ENCODE measurements around the gene PRKAR2B.

GRCh38 chr7:107079212-107079940 lies 34.9 kb downstream of the PRKAR2B start:
- no peak for TF ChIP-seq CTCF (IDR thresholded peaks at IDR 0.05)
- no peak for TF ChIP-seq EP300 (IDR thresholded peaks at IDR 0.05)

Data from tibial nerve (tissue), 4 donors.